Measurements from ENCODE around the gene ZNF683. TPM values are rescaled to one million over a fixed set of nuclear protein-coding genes. Genes with fewer than 3 reads are reported as not detected.
A peak's percentile ranks its signal among the peaks of the same experiment; 100 is the strongest.

Gene ZNF683
- total RNA-seq, 3 donors from 2014 or later = 0.19 to 1.0 TPM; not detected in 1

- ATAC-seq (no peak), DNase-seq (no peak)
- intact Hi-C loops (cut with DNase I, micrococcal nuclease) = no loop called here
- H3K36me3 ChIP-seq (ENCODE audit: low read depth) = no peaks in the 10 kb centered on the region
- H3K4me1 ChIP-seq (ENCODE audit: low read depth) = no peaks in the 10 kb centered on the region
- no peak for TF ChIP-seq CTCF (IDR thresholded peaks at IDR 0.05)
- no peaks in the 10 kb centered on the region for H3K9me3 ChIP-seq
- no peak overlapping the region for H3K4me3 ChIP-seq
Measured at GRCh38 chr1:26327956-26328362, 44.6 kb downstream of the ZNF683 start.

- Histone ChIP-seq H3K9me3 (no peaks in the 10 kb centered on the region), H3K4me1 (ENCODE audit: low read depth) (peaks cover 5% of the 10 kb centered on the region), H3K4me3 (no peak overlapping the region), H3K36me3 (ENCODE audit: low read depth) (no peaks in the 10 kb centered on the region)
- no peak for DNase-seq
- ATAC-seq = no peak
- TF ChIP-seq CTCF (IDR thresholded peaks at IDR 0.05) = no peak
- intact Hi-C loops (cut with DNase I, micrococcal nuclease) = loop anchor here (5.0 kb wide), 1 partner anchor 47 kb away; no protein-coding TSS in a partner anchor
Measured at GRCh38 chr1:26324550-26324949, 48.0 kb downstream of the ZNF683 start.

- Histone ChIP-seq H3K4me3 (no peak overlapping the region), H3K4me1 (ENCODE audit: low read depth) (peaks cover 5% of the 10 kb centered on the region), H3K36me3 (ENCODE audit: low read depth) (no peaks in the 10 kb centered on the region), H3K9me3 (no peaks in the 10 kb centered on the region)
- intact Hi-C loops (cut with DNase I, micrococcal nuclease) = loop anchor here (5.0 kb wide), 1 partner anchor 46 kb away; no protein-coding TSS in a partner anchor
- TF ChIP-seq CTCF (IDR thresholded peaks at IDR 0.05) = no peak
- ATAC-seq (no peak), DNase-seq (no peak)
Measured at GRCh38 chr1:26323382-26323781, 49.2 kb downstream of the ZNF683 start.

- ATAC-seq (no peak), DNase-seq (no peak)
- H3K36me3 ChIP-seq (ENCODE audit: low read depth) = no peaks in the 10 kb centered on the region
- H3K4me1 ChIP-seq (ENCODE audit: low read depth) = peaks cover 5% of the 10 kb centered on the region
- H3K9me3 ChIP-seq = no peaks in the 10 kb centered on the region
- intact Hi-C loops (cut with DNase I, micrococcal nuclease) = loop anchor here (5.0 kb wide), 1 partner anchor 45 kb away; no protein-coding TSS in a partner anchor
- TF ChIP-seq CTCF (IDR thresholded peaks at IDR 0.05) = no peak
- no peak overlapping the region for H3K4me3 ChIP-seq
Measured at GRCh38 chr1:26322042-26322331, 50.6 kb downstream of the ZNF683 start.

GRCh38 chr1:26321315-26322041 lies 51.1 kb downstream of the ZNF683 start:
- ATAC-seq = peak; percentile 93
- Histone ChIP-seq H3K9me3 (no peaks in the 10 kb centered on the region), H3K36me3 (ENCODE audit: low read depth) (no peaks in the 10 kb centered on the region), H3K4me1 (ENCODE audit: low read depth) (peaks cover 5% of the 10 kb centered on the region), H3K4me3 (no peak overlapping the region)
- peak; percentile 72 for TF ChIP-seq CTCF (IDR thresholded peaks at IDR 0.05)
- intact Hi-C loops (cut with DNase I, micrococcal nuclease) = loop anchor here (5.0 kb wide), 1 partner anchor 44 kb away; no protein-coding TSS in a partner anchor
- DNase-seq = peak; percentile 93 to 97 (median 96)
